H1 (cell line): ENCODE results near the gene USP12. TPM values are rescaled to one million over a fixed set of nuclear protein-coding genes. Genes with fewer than 3 reads are reported as not detected.

ENCODE experiments used
- HDAC2 ChIP-seq, 2 experiments: fragments of 300-600 bp in 1 of 2; sonication (generic) in 1 of 2; IDR thresholded peaks; 2 replicates each; pipeline ENCODE4 v1.6.1; 2011 to 2012; ENCODE audit warnings: low read depth in 2 of 2, low read length in 2 of 2, mild to moderate bottlenecking in 2 of 2, moderate library complexity in 2 of 2, borderline replicate concordance in 1 of 2, inconsistent platforms in 1 of 2
- RNF2 ChIP-seq: fragments of 200-900, 300-1000 bp; sonication (generic); IDR thresholded peaks from 2 replicates; pipeline ENCODE4 v1.7.1; 2016; ENCODE audit warnings: borderline replicate concordance, low read depth, mild to moderate bottlenecking, antibody characterized with exemption, low read length; ENCODE audit not compliant: poor library complexity, severe bottlenecking; ENCODE audit errors: missing control alignments
- SP1 ChIP-seq: IDR thresholded peaks from 2 replicates; pipeline ENCODE4 v1.6.1; 2011; ENCODE audit warnings: low read depth, low read length
- TAF1 ChIP-seq: IDR thresholded peaks from 2 replicates; pipeline ENCODE4 v1.6.1; 2011; ENCODE audit warnings: mild to moderate bottlenecking, low read depth, low read length
- polyA plus RNA-seq, 7 experiments: library from polyadenylated mRNA; depleted of rRNA in 3 of 7; stranded (reverse) in 5 of 7; unstranded in 2 of 7; fragments of >200 nt in 5 of 7; fragments of 200-250 nt in 2 of 7; gene quantifications; 1 replicate in 5 of 7; 2 replicates in 1 of 7; 4 replicates in 1 of 7; pipeline versions ENCODE4 v1.2.1 to v1.2.3, GENCODE V29; 2011 to 2013; ENCODE audit warnings: missing spikeins in 2 of 7, mixed read lengths in 2 of 7
- total RNA-seq: library from RNA; stranded (reverse); fragmentation: NEBNext Ultra II Directional; extraction: Animal tissue kit (Norgen Biotek cat#: 25700); gene quantifications from 2 replicates; pipeline ENCODE4 v1.2.1, GENCODE V29; 2021
- TF ChIP-seq, protein P1 (sequence below): fragments of 300-600 bp; sonication (generic); IDR thresholded peaks from 2 replicates; pipeline ENCODE4 v1.7.1; 2012; ENCODE audit warnings: low read length, moderate library complexity, mild to moderate bottlenecking, inconsistent platforms; ENCODE audit not compliant: insufficient replicate concordance
- TF ChIP-seq, protein P2 (sequence below): IDR thresholded peaks from 2 replicates; pipeline ENCODE4 v1.6.1; 2011; ENCODE audit warnings: low read depth, mild to moderate bottlenecking, low read length; ENCODE audit not compliant: insufficient read depth

Gene USP12
- total and polyA plus RNA-seq, 2 of the 8 experiments (the other 6 are each of a cell fraction or from before 2014, with no cell fraction given) = 4.0 to 30.0 TPM

GRCh38 chr13:27055526-27055925 lies 116.1 kb downstream of the USP12 start (continued):
- TF ChIP-seq, protein P1, sequence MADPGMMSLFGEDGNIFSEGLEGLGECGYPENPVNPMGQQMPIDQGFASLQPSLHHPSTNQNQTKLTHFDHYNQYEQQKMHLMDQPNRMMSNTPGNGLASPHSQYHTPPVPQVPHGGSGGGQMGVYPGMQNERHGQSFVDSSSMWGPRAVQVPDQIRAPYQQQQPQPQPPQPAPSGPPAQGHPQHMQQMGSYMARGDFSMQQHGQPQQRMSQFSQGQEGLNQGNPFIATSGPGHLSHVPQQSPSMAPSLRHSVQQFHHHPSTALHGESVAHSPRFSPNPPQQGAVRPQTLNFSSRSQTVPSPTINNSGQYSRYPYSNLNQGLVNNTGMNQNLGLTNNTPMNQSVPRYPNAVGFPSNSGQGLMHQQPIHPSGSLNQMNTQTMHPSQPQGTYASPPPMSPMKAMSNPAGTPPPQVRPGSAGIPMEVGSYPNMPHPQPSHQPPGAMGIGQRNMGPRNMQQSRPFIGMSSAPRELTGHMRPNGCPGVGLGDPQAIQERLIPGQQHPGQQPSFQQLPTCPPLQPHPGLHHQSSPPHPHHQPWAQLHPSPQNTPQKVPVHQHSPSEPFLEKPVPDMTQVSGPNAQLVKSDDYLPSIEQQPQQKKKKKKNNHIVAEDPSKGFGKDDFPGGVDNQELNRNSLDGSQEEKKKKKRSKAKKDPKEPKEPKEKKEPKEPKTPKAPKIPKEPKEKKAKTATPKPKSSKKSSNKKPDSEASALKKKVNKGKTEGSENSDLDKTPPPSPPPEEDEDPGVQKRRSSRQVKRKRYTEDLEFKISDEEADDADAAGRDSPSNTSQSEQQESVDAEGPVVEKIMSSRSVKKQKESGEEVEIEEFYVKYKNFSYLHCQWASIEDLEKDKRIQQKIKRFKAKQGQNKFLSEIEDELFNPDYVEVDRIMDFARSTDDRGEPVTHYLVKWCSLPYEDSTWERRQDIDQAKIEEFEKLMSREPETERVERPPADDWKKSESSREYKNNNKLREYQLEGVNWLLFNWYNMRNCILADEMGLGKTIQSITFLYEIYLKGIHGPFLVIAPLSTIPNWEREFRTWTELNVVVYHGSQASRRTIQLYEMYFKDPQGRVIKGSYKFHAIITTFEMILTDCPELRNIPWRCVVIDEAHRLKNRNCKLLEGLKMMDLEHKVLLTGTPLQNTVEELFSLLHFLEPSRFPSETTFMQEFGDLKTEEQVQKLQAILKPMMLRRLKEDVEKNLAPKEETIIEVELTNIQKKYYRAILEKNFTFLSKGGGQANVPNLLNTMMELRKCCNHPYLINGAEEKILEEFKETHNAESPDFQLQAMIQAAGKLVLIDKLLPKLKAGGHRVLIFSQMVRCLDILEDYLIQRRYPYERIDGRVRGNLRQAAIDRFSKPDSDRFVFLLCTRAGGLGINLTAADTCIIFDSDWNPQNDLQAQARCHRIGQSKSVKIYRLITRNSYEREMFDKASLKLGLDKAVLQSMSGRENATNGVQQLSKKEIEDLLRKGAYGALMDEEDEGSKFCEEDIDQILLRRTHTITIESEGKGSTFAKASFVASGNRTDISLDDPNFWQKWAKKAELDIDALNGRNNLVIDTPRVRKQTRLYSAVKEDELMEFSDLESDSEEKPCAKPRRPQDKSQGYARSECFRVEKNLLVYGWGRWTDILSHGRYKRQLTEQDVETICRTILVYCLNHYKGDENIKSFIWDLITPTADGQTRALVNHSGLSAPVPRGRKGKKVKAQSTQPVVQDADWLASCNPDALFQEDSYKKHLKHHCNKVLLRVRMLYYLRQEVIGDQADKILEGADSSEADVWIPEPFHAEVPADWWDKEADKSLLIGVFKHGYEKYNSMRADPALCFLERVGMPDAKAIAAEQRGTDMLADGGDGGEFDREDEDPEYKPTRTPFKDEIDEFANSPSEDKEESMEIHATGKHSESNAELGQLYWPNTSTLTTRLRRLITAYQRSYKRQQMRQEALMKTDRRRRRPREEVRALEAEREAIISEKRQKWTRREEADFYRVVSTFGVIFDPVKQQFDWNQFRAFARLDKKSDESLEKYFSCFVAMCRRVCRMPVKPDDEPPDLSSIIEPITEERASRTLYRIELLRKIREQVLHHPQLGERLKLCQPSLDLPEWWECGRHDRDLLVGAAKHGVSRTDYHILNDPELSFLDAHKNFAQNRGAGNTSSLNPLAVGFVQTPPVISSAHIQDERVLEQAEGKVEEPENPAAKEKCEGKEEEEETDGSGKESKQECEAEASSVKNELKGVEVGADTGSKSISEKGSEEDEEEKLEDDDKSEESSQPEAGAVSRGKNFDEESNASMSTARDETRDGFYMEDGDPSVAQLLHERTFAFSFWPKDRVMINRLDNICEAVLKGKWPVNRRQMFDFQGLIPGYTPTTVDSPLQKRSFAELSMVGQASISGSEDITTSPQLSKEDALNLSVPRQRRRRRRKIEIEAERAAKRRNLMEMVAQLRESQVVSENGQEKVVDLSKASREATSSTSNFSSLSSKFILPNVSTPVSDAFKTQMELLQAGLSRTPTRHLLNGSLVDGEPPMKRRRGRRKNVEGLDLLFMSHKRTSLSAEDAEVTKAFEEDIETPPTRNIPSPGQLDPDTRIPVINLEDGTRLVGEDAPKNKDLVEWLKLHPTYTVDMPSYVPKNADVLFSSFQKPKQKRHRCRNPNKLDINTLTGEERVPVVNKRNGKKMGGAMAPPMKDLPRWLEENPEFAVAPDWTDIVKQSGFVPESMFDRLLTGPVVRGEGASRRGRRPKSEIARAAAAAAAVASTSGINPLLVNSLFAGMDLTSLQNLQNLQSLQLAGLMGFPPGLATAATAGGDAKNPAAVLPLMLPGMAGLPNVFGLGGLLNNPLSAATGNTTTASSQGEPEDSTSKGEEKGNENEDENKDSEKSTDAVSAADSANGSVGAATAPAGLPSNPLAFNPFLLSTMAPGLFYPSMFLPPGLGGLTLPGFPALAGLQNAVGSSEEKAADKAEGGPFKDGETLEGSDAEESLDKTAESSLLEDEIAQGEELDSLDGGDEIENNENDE = no peak
- TF ChIP-seq HDAC2 (IDR thresholded peaks at IDR 0.05; ENCODE audit: borderline replicate concordance in 1 of 2, low read depth in 2 of 2, low read length in 2 of 2) (no peak), SP1 (no peak), RNF2 (no peak), TAF1 (no peak)
- TF ChIP-seq, protein P2, sequence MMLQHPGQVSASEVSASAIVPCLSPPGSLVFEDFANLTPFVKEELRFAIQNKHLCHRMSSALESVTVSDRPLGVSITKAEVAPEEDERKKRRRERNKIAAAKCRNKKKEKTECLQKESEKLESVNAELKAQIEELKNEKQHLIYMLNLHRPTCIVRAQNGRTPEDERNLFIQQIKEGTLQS = no peak
- TF ChIP-seq, all 59 proteins: peak for 0
